Endometrial microvascular endothelial cells (primary cell): ENCODE results near the gene CHST15. TPM values are rescaled to one million over a fixed set of nuclear protein-coding genes. Genes with fewer than 3 reads are reported as not detected.

ENCODE experiments used
- in situ Hi-C: cut with HindIII; loops from 2 replicates; pipeline ENCODE4 v1.10.0; 2017; ENCODE audit warnings: low sequenced_read_pairs, low pct_unique_long_range_greater_than_20kb; ENCODE audit errors: inconsistent ontology term
- total RNA-seq: library from RNA; depleted of rRNA; stranded (reverse); fragments of >200 nt; gene quantifications from one replicate; pipeline ENCODE4 v1.2.3, GENCODE V29; 2015; ENCODE audit errors: inconsistent ontology term

Gene CHST15
- total RNA-seq, 1 donor from 2014 or later: 6.9 TPM

DNA sequence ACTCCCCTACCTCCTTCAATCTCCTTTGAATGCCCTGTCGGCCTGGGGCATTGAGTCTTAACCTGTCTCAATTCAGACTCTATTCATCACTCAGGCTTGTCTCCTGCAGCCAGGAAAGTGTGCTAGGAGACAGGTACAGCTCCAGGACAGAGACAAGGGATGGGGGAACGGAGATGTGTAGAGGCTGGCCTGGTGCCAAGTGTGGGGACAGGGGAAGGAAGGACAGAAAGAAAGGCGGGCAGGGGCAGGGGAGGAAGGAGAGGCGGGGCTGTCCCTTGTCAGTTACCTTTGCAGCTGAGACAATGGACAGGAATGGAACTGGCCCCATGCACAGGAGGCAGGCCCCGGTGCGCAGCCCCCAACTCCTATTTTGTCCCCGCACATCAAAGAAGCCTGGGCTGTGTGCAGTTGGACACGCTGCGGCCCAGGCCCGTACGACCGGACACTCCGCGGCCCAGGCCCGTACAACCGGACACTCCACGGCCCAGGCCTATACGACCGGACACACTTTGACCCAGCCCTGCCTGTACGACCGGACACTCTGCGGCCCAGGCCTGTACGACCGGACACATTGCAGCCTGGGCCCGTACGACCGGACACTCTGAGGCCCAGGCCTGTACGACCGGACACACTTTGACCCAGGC lies 36.9 kb downstream of the CHST15 start:
- in situ Hi-C loops: no loop called here

DNA sequence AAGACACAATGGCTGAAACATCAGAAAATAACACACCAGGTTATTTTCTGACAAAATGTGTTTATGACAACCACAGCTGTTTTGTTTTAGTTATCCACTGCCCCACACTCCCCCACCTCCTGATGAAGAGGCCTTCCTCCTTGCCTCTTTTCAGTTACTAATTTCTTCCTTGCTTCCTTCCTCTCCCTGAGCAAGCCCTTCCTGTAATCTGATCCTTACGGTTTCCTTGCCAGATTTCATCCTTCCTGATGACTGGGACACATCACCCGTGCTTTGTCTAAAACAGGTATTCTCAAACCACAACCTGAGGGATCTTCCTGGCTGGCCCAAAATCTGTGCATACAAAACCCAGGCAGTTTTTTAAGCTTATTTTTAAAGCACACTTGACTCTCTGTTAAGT lies 39.4 kb downstream of the CHST15 start:
- in situ Hi-C loops: no loop called here

- in situ Hi-C loops: no loop called here
Observed at GRCh38 chr10:124052561-124052960, 40.8 kb downstream of the CHST15 start.

- in situ Hi-C loops: no loop called here
Observed at GRCh38 chr10:124050021-124051015, 43.1 kb downstream of the CHST15 start.

DNA sequence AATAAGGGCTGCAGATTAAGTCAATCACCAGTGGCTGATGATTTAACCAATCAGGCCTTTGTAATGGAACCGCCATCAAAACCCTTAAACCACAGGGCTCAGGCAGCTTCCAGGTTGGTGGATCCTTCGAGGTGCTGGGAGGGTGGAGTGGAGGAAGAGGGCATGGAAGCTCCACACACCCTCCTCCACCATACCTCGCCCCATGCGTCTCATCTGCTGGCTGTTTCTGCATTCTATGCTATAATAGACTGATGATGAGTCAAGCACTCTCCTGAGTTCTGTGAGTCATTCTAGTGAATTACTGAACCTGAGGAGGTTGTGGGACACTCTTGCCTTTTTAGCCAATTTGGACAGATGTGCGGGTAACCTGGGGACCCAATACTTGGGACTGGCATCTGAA lies 43.9 kb downstream of the CHST15 start:
- in situ Hi-C loops: no loop called here

GRCh38 chr10:124048371-124049290 lies 44.8 kb downstream of the CHST15 start:
- in situ Hi-C loops: no loop called here

DNA sequence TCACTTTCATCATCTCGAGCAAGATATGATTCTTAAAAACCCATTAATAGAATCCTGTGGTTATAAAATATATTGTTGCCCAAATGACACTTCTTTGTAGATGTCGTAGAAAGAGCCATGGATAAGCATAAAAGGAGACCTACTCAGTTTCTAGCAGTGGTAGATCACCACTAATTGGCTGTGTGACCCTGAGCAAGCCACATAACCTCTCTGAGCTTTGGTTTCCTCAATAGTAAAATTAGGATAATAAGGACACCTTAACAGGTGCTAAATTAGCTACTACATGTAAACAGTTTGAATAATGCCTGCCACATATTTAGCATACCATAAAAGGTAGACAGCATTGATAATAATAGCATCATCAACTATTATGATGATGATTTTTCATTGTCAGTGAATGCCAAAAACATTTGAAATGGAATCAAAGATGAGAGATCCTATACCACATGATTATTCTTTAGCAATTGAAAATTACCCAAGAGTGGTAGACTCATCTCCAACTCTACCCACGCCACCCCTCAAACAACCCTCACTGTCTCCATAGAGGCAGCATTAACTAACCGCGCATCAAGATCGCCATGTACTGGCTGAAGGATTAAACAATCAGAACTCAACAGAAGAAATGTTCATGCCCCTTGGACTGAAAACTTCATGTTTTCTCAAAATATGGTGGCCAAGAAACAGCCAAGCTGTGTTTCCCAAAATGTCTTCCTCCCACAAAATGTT lies 45.8 kb downstream of the CHST15 start:
- in situ Hi-C loops: no loop called here

DNA sequence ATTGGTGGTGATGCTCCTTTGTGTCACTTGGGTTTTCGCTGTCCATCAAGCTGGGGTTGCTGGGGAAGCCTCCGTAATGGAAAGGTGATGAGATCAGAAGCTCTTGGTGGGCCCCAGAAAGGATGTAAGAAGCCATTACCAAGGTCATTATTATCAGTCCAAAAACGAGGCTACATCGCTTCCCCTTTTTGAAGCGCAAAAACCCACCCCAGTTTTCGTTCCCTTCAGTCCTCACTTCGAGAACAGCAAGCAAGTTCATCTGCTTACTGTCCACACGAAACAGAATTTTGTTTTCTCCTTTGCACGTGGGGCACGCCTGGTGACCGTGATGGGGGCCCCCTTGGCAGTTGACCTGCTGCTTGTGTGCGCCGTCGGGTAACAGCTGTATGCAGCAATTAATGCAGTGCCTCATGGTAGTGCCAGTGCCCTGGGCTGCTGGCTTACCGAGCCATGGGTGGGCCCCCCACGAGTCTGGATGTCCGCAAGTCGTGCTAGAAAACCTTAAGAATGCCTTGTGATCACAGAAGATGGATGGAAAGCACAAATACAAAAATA lies 47.5 kb downstream of the CHST15 start:
- in situ Hi-C loops: no loop called here

DNA sequence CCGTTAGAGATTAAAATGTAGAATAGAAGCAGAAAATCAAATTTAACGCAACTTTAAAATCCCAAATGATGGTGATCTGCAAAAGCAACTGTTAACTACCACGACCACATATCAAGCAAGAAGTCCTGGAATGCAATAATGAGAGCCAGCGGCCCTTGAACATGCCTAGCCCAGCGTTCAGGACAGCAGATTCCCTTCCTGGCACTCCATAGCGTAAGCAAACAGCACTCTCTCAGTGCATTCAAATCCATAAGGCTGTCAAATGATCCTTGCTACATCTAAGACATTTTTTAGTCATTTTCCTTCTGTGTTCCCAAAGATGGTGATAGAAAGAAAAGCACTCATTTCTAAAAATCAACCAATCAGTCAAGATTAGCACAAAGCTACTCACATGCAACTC lies 48.1 kb downstream of the CHST15 start:
- in situ Hi-C loops: no loop called here

- in situ Hi-C loops: no loop called here
Observed at GRCh38 chr10:124044143-124044862, 49.1 kb downstream of the CHST15 start.

- in situ Hi-C loops: no loop called here
Observed at GRCh38 chr10:124043310-124044142, 49.9 kb downstream of the CHST15 start.

- in situ Hi-C loops: no loop called here
Observed at GRCh38 chr10:124042656-124043309, 50.6 kb downstream of the CHST15 start.

GRCh38 chr10:124041675-124042445 lies 51.5 kb downstream of the CHST15 start:
- in situ Hi-C loops: no loop called here

DNA sequence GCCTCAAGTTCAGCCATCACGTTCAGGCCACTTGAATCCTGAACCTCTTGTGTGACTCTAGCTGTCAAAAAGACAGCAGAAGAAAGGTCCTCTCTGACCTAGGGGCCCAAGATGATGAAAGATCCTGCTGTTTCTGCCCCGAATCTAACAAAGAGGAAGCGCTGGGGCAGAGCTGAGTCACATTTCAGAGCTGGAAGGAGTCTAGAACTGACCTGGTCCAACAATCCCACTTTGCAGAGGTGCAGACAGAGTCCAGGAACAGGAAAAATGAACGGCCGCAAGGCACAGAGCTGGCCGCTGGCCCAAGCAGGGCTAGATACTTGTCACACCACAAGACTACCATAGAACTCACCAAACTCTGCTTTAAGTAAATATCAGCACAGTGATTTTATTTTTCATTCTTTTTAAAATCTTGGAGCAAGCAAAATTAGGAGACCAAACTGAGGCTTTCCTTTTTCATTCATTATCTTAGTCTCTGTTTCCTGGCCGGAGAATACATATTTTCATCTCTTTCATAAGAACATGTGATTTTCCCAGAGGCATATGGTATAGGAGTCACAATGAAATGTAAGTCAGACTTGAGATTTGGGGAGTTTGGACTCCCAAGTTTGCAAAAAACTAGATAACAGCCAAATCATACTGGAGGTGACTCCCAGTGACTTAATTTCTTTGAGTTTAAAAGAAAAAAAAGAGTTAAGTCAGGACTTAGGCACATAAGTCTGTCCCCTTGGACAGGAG lies 52.8 kb downstream of the CHST15 start:
- in situ Hi-C loops: no loop called here

GRCh38 chr10:124039483-124040013 lies 53.9 kb downstream of the CHST15 start:
- in situ Hi-C loops: no loop called here
